OCI-LY1 (cell line): ENCODE data around the gene RABL6.

Experiments
- CTCF ChIP-seq: fragments of 200-600 bp; sonication (generic), shearing (Covaris generic); IDR thresholded peaks from 2 replicates; pipeline ENCODE4 v1.5.1; 2017; ENCODE audit warnings: mild to moderate bottlenecking, antibody characterized with exemption, low read length, moderate library complexity, mixed read lengths
- EZH2 ChIP-seq: fragments of 200-600 bp; sonication (generic), shearing (Covaris generic); IDR thresholded peaks from 2 replicates; pipeline ENCODE4 v1.8.0; 2017; ENCODE audit warnings: borderline replicate concordance, mixed run types, mild to moderate bottlenecking, antibody characterized with exemption, low read length, moderate library complexity, mixed read lengths

DNA sequence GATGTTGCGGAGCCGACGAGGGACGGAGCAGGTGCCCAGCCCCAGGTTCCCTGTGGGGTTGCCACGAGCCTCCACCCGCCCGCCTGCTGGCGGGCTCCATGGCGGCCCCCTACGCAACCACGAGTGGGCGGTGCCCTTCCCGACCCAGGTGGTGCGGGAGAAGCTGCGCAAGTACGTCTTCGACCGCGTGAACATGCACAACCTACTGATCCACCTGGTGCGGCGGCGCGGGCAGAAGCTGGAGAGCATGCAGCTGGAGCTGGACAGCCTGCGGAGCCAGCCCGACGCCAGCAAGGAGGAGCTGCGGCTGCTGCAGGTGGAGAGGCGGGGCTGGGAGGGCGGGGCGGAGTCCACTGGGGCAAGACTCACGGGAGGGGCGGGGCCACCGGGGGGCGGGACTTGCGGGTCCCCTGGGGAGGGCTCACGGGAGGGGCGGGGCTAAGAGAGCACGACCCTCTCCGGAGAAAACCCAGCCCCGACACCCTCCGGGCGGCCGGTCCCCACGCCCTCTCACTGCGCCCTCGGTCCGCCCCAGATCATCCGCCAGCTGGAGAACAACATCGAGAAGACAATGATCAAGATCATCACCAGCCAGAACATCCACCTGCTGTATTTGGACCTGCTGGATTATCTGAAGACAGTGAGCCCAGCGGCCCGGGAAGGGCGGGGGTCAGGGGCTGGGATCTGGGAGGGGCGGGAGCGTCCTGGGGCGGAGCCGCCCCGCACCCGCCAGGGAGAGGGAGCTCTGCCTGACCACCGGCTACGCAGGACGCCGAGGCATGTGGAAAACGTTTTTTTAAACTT is 7.7 kb upstream of the RABL6 start:
- no peak for TF ChIP-seq CTCF
- no peak for TF ChIP-seq EZH2
